Measurements from ENCODE around the gene PHLDB3.

PHLDB3 gene

GRCh38 chr19:43430142-43430710 is 74.3 kb downstream of the PHLDB3 start:
- Histone ChIP-seq H3K9ac (ENCODE audit: low read depth, low read length, poor library complexity, severe bottlenecking) (no peak overlapping the region), H3K27me3 (ENCODE audit: insufficient read depth, low read length, poor library complexity, severe bottlenecking) (no peaks in the 10 kb centered on the region), H2AFZ (ENCODE audit: low read length) (peak overlapping the region; percentile 28; the same call in 1 of the 2 replicates), H3K4me3 (ENCODE audit: low read length, poor library complexity, severe bottlenecking) (no peak overlapping the region), H3K9me2 (replicated peaks; ENCODE audit: low read depth, low read length) (no peaks in the 10 kb centered on the region), H3F3A (ENCODE audit: low read depth) (no peaks in the 10 kb centered on the region), H3K4me1 (ENCODE audit: insufficient read depth, low read length, poor library complexity, severe bottlenecking) (no peaks in the 10 kb centered on the region), H3K36me3 (ENCODE audit: insufficient read depth, low read length) (no peaks in the 10 kb centered on the region), H3K4me2 (ENCODE audit: low read depth, low read length, poor library complexity, severe bottlenecking) (no peak overlapping the region), H3K9me3 (ENCODE audit: insufficient read depth, low read depth, low read length) (no peaks in the 10 kb centered on the region), H4K20me1 (ENCODE audit: insufficient read depth, low read length, poor library complexity, severe bottlenecking) (no peaks in the 10 kb centered on the region), H3K79me2 (ENCODE audit: insufficient read depth, low read length) (no peaks in the 10 kb centered on the region)
- TF ChIP-seq CTCF (conservative IDR thresholded peaks at IDR 0.05; ENCODE audit: low read length) (peak; percentile 40), EZH2phosphoT487 (IDR thresholded peaks at IDR 0.05; ENCODE audit: borderline replicate concordance) (no peak)

- H3K79me2 ChIP-seq (ENCODE audit: insufficient read depth, low read length): no peaks in the 10 kb centered on the region
- no peaks in the 10 kb centered on the region for H3K9me3 ChIP-seq (ENCODE audit: insufficient read depth, low read depth, low read length)
- H3K9ac ChIP-seq (ENCODE audit: low read depth, low read length, poor library complexity, severe bottlenecking): no peak overlapping the region
Observed at GRCh38 chr19:43429395-43429794, 75.2 kb downstream of the PHLDB3 start.

DNA sequence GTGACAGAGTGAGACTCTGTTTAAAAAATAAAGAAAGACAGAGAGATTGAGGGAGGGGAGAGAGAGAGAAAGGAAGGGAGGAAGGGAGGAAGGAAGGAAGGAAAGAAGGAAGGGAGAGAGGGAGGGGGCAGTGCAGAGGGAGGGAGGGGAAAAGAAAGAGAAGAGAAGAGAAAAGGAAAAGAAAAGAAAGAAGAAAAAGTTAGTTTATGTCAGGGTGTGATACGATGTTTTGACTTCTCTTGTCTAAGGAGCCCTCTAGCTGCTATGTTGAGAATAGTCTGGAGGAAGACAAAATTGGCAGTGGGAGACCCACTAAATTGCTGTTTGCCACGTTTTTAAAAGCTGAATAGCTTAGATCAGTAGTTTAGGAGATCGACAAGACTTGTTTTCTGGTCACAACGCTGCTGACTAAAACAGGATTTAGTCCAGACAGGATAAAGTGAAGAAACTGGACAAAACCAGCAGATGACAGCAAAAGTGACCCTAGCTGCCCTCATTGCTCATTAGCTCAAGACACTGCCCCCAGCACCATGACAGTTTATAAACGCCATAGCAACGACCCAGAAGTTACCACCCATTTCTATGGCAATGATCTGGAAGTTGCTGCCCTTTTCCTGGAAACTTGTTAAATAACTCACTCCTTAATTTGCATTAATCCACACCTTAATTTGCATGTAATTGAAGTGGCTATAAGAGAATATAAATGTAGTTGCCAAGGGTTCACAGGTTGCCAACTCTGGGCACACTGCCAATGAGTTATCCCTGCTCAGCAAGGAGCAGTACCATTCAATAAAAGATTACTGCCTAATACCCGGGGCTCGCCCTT is 78.8 kb downstream of the PHLDB3 start:
- no peaks in the 10 kb centered on the region for H3K4me1 ChIP-seq (ENCODE audit: insufficient read depth, low read length, poor library complexity, severe bottlenecking)
- H3K79me2 ChIP-seq (ENCODE audit: insufficient read depth, low read length): no peaks in the 10 kb centered on the region
- no peaks in the 10 kb centered on the region for H3K9me2 ChIP-seq (replicated peaks; ENCODE audit: low read depth, low read length)
- no peaks in the 10 kb centered on the region for H3F3A ChIP-seq (ENCODE audit: low read depth)
- H3K36me3 ChIP-seq (ENCODE audit: insufficient read depth, low read length): no peaks in the 10 kb centered on the region
- peak overlapping the region; percentile 9 for H3K4me3 ChIP-seq (ENCODE audit: low read length, poor library complexity, severe bottlenecking)
- peak overlapping the region; percentile 53 for H3K4me2 ChIP-seq (ENCODE audit: low read depth, low read length, poor library complexity, severe bottlenecking)
- H3K9me3 ChIP-seq (ENCODE audit: insufficient read depth, low read depth, low read length): no peaks in the 10 kb centered on the region
- no peaks in the 10 kb centered on the region for H4K20me1 ChIP-seq (ENCODE audit: insufficient read depth, low read length, poor library complexity, severe bottlenecking)
- peak overlapping the region; percentile 96 for H2AFZ ChIP-seq (ENCODE audit: low read length)
- no peaks in the 10 kb centered on the region for H3K27me3 ChIP-seq (ENCODE audit: insufficient read depth, low read length, poor library complexity, severe bottlenecking)
- TF ChIP-seq EZH2phosphoT487 (IDR thresholded peaks at IDR 0.05; ENCODE audit: borderline replicate concordance) (no peak), CTCF (conservative IDR thresholded peaks at IDR 0.05; ENCODE audit: low read length) (peak; percentile 68)
- H3K9ac ChIP-seq (ENCODE audit: low read depth, low read length, poor library complexity, severe bottlenecking): peak overlapping the region; percentile 2

More at GRCh38 chr19:43429395-43429794, 75.2 kb downstream of the PHLDB3 start:
- no peaks in the 10 kb centered on the region for H3K27me3 ChIP-seq (ENCODE audit: insufficient read depth, low read length, poor library complexity, severe bottlenecking)
- no peaks in the 10 kb centered on the region for H3K36me3 ChIP-seq (ENCODE audit: insufficient read depth, low read length)
- no peaks in the 10 kb centered on the region for H3K9me2 ChIP-seq (replicated peaks; ENCODE audit: low read depth, low read length)
- TF ChIP-seq CTCF (conservative IDR thresholded peaks at IDR 0.05; ENCODE audit: low read length): no peak
- no peak for TF ChIP-seq EZH2phosphoT487 (IDR thresholded peaks at IDR 0.05; ENCODE audit: borderline replicate concordance)
- no peak overlapping the region for H2AFZ ChIP-seq (ENCODE audit: low read length)
- H4K20me1 ChIP-seq (ENCODE audit: insufficient read depth, low read length, poor library complexity, severe bottlenecking): no peaks in the 10 kb centered on the region
- no peaks in the 10 kb centered on the region for H3K4me1 ChIP-seq (ENCODE audit: insufficient read depth, low read length, poor library complexity, severe bottlenecking)
- no peaks in the 10 kb centered on the region for H3F3A ChIP-seq (ENCODE audit: low read depth)
- H3K4me3 ChIP-seq (ENCODE audit: low read length, poor library complexity, severe bottlenecking): no peak overlapping the region
- H3K4me2 ChIP-seq (ENCODE audit: low read depth, low read length, poor library complexity, severe bottlenecking): no peak overlapping the region

All from Loucy (cell line).